T follicular helper cell (primary cell): Measurements from ENCODE around the gene AP2A1.
"Not testable (repeated sequence)": the region's sequence is repeated elsewhere in the genome, so short reads cannot be mapped to it uniquely, and the experiment has no call there.

Experiments
- DNase-seq: peaks from one replicate; pipeline ENCODE4 v3.0.0-alpha.2; 2020; ENCODE audit warnings: low read depth

The AP2A1 gene

GRCh38 chr19:49812452-49812996, 45.7 kb downstream of the AP2A1 start:
- no peak for DNase-seq

- DNase-seq: peak; percentile 90
These were observed 46.4 kb downstream of the AP2A1 start, which contains the start of gene FUZ for GRCh38 chr19:49812997-49813861. Gene FUZ, minus strand, starts transcription at chr19:49813292. Its CDS starts 186 bp downstream, at chr19:49813106.

DNA sequence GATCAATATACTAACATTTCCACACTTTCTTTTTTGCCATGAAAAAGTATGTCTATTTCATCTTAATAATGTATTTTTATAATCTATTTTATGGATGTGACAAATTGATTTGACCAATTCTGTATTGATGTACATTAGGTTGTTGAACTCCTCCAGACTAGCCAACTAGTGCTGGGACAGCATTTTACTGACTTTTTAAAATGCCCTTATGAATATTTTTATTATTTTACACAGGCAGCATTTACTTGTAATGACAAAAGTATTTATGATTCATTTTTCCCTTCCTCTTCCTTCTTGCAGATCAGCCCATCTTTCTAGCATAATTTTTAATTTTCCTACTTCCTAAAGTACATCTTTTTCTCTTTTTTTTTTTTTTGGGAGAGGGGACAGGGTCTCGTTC, 47.2 kb downstream of the AP2A1 start:
- no peak for DNase-seq

- no peak for DNase-seq
These were observed 49.8 kb downstream of the AP2A1 start for GRCh38 chr19:49816590-49816989.

DNA sequence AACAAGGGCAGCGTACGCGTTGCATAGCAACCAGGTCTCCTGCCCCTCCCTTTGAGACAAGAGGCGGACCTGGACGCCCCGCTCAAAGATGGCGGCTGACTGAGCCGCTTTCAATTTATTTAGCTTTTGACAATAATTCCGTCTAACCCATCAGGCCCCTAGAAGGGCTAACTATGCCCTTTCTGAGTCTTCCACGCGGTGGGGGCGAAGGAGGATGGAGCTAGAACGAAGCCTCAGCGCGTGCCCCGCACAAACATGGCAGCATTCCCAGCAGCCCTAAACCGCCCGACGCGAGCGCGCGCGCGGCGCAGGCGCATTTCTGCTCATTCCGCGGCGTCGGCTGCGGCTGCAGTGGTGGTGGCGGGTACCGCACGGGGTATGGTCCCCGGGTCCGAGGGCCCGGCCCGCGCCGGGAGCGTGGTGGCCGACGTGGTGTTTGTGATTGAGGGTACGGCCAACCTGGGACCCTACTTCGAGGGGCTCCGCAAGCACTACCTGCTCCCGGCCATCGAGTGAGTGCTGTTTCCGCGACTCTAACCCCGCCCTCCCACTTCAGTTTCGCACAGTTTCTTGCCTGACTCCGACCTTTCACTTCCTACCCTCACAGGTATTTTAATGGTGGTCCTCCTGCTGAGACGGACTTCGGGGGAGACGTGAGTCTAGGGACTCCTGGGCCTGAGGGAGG, 51.3 kb downstream of the AP2A1 start, which contains the start of gene MED25:
Gene MED25, plus strand, starts transcription at position 326 of the 685 bp plus-strand sequence. Its CDS starts 53 bp downstream, at position 379.
- DNase-seq: peak; percentile 84

DNA sequence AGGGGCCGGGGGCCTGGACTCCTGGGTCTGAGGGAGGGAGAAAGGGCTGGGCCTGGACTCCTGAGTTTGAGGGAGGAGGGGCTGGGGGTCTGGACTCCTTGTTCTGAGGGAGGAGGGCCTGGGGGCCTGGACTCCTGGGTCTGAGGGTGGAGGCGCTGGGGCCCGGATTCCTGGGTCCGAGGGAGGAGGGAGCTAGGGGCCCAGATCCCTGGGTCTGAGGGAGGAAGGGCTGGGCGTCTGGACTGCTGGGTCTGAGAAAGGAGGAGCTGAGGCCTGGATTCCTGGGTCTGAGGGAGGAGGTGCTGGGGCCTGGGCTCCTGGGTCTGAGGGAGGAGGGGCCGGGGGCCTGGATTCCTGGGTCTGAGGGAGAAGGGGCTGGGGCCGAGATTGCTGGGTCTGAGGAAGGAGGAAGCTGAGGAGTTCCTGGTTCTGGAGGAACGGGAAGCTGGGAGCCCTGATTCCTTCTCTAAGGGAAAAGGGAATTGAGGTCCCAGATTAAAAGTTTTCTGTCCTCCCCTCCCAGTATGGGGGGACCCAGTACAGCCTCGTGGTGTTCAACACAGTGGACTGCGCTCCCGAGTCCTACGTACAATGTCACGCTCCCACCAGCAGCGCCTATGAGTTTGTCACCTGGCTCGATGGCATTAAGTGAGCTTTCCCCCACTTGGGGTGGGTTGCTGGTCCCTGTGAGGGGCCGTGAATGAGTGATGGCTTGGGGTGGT, 52.0 kb downstream of the AP2A1 start:
- no peak for DNase-seq

DNA sequence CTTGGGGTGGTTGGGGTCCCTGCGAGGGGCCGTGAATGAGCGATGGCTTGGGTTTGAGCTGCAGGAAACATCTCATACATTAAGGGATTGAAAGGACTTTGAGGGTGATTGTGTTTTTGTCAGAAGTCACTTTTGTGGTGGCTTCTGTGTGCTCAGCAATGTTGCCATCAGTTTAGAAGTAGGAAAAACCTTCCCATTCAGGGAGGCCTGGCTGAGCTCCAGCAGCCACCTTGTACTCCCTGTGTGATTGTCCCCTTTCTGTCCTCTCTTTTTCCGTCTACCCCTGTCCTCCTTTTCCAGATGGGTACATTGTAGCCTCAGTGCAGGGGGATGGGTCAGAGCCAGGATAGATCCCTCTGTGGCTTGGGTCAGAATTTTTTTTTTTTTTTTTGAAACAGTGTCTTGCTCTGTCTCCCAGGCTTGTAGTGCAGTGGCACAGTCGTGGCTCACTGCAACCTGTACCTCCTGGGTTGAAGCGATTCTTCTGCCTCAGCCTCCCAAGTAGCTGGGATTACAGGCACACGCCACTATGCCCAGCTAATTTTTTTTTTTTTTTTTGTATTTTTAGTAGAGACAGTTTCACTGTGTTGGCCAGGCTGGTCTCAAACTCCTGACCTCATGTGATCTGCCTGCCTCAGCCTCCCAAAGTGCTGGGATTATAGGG, 52.8 kb downstream of the AP2A1 start:
- DNase-seq: not testable (repeated sequence)

GRCh38 chr19:49820125-49820524, 53.3 kb downstream of the AP2A1 start:
- DNase-seq: no peak

GRCh38 chr19:49823472-49823871, 56.7 kb downstream of the AP2A1 start:
- no peak for DNase-seq

DNA sequence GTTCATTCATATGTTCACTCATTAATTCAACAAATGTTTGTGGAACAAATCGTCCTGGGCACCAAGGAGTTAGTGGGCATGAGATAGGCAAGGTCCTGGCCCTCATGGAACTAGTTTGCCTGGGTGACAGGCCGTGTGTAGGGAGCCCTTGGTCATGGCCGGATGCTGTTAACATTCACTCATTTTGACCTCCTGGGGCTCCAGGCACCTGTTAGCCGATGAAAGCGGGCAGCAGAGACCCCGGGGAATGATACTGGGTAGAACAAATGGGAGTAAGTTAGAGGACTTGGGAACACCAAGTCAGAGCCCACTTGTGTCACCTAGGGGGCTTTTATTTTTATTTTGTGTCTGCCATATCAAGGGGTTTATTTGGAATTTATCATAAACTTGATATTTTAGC, 57.9 kb downstream of the AP2A1 start:
- DNase-seq: no peak

- DNase-seq: no peak
These were observed 60.2 kb downstream of the AP2A1 start for GRCh38 chr19:49827034-49827433.

DNA sequence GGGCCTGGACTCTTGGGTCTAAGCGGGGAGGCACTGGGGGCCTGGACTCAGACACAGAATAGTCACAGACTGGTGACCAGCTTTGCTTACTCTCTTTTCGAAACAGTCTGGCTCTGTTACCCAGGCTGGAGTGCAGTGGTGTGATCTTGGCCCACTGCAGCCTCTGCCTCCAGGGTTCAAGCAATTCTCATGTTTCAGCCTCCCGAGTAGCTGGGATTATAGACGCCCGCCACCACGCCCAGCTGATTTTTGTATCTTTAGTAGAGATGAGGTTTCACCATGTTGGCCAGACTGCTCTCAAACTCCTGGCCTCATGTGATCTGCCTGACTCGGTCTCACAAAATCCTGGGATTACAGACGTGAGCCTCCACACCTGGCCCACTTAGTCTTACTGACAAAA, 62.4 kb downstream of the AP2A1 start:
- DNase-seq: no peak

GRCh38 chr19:49829721-49830120, 62.9 kb downstream of the AP2A1 start:
- no peak for DNase-seq

DNA sequence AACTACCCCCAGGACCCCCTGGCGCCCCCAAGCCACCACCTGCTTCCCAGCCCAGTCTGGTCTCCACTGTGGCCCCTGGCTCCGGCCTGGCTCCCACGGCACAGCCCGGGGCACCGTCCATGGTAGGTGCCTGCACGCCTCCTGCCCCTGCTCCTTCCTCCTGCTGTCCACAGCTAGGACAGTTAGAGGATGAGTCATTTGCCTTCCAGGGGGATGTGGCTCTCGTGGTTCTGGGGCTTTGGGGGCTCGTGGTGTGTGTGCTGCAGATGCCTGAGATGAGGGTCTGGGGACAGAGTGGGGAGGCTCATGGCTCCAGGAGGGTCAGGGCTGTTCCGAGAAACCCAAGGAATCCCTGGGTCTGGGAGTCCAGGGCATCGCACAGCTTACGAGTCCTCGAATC, 64.0 kb downstream of the AP2A1 start:
- no peak for DNase-seq

- no peak for DNase-seq
These were observed 64.8 kb downstream of the AP2A1 start for GRCh38 chr19:49831592-49831991.

- no peak for DNase-seq
These were observed 65.8 kb downstream of the AP2A1 start for GRCh38 chr19:49832556-49832955.

GRCh38 chr19:49833599-49833998, 66.8 kb downstream of the AP2A1 start:
- DNase-seq: no peak

- DNase-seq: no peak
These were observed 68.8 kb downstream of the AP2A1 start for GRCh38 chr19:49835562-49835961.

DNA sequence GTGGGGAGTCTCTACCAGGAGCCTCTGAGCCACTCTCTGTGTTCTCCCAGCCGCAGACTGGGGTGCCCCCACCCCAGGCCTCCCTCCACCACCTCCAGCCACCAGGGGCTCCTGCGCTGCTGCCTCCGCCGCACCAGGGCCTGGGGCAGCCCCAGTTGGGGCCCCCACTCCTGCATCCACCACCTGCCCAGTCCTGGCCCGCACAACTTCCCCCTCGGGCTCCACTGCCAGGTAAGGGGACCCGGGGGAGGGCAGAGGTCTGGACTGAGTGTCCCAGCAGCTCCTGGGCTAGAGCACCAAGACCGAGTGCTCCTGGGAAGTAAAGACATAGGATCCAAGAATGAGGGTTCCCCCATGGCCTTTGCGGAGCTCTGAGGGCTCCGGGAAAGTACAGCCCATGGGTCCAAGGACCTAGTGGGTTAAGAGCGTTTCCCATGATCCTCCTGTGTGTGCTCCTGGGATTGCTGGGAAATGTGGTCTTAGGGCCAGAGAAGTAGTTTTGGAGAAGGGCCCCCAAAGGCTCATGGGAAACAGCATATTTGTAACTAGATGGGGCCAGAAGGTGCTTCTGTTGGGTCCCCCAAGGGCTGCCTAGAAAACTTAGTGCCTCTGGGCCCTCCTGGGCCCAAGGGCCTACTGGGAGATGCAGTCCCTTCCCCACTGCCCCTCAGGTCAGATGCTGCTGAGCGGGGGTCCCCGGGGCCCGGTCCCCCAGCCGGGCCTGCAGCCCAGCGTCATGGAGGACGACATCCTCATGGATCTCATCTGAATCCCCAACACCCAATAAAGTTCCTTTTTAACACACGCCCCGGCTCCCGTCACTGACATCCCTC, 69.6 kb downstream of the AP2A1 start:
- DNase-seq: no peak

DNA sequence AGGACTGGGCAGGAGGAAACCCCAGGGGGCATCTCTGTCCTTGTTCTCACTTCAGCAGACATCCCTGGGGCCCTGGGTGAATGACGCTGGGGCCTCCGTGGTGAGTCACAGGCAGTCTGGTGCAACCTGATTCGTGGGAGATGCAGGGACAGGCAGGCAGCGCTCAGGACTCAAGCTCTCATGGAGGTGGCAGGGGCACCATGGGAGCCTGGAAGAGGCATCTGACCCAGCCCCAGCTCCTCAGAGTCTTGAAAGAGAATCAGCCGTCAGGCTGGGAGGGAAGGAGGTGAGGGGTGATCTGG, 70.2 kb downstream of the AP2A1 start:
- no peak for DNase-seq

DNA sequence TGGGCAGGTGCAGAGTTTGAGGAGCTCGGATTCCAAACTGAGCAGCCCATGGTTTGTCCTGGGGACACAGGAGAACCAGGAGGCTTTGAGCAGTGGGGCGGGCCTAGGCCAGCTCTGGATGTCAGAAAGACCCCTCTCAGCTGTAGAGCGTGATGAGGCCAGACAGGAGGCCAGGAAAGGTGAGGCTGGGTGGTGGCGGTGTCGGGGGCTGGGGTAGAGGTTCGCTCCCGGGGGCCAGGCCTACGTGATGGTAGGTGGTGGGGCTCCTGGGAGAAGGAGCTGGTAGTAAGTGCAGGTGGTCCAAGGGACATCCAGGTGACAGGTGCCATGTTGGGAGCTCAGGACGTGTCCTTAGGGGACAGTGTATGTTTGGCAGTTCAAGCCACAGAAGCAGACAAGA, 70.6 kb downstream of the AP2A1 start:
- no peak for DNase-seq
